ENCODE measurements around the gene CFAP100. TPM values are rescaled to one million over a fixed set of nuclear protein-coding genes. Genes with fewer than 3 reads are reported as not detected.

The CFAP100 gene
- total RNA-seq (2014; rRNA removed; shearing (Covaris generic); ENCODE audit: low replicate concordance) = not detected in 2 replicates

GRCh38 chr3:126394179-126394976, at the start of gene CFAP100:
TSS of gene CFAP100 (plus strand) at chr3:126394909. CDS start at chr3:126396001, 1,092 bp downstream.
- DNase-seq (ENCODE audit: low read depth) = no peak
- in situ Hi-C loops (cut with HindIII; ENCODE audit: low pct_unique_long_range_greater_than_20kb, low sequenced_read_pairs) = no loop called here

GRCh38 chr3:126345231-126345630, 49.5 kb upstream of the CFAP100 start:
- DNase-seq (ENCODE audit: low read depth) = no peak
- in situ Hi-C loops (cut with HindIII; ENCODE audit: low pct_unique_long_range_greater_than_20kb, low sequenced_read_pairs) = no loop called here

- no peak for DNase-seq (ENCODE audit: low read depth)
- in situ Hi-C loops (cut with HindIII; ENCODE audit: low pct_unique_long_range_greater_than_20kb, low sequenced_read_pairs) = no loop called here
Observed at GRCh38 chr3:126345641-126346460, 48.9 kb upstream of the CFAP100 start.

GRCh38 chr3:126346466-126346865, 48.2 kb upstream of the CFAP100 start:
- no peak for DNase-seq (ENCODE audit: low read depth)
- in situ Hi-C loops (cut with HindIII; ENCODE audit: low pct_unique_long_range_greater_than_20kb, low sequenced_read_pairs) = no loop called here

- in situ Hi-C loops (cut with HindIII; ENCODE audit: low pct_unique_long_range_greater_than_20kb, low sequenced_read_pairs) = no loop called here
Observed at GRCh38 chr3:126347543-126348161, 47.1 kb upstream of the CFAP100 start.

GRCh38 chr3:126348308-126348920, 46.3 kb upstream of the CFAP100 start:
- in situ Hi-C loops (cut with HindIII; ENCODE audit: low pct_unique_long_range_greater_than_20kb, low sequenced_read_pairs) = no loop called here
- DNase-seq (ENCODE audit: low read depth) = no peak

More at GRCh38 chr3:126347543-126348161, 47.1 kb upstream of the CFAP100 start:
- no peak for DNase-seq (ENCODE audit: low read depth)

- DNase-seq (ENCODE audit: low read depth) = no peak
- in situ Hi-C loops (cut with HindIII; ENCODE audit: low pct_unique_long_range_greater_than_20kb, low sequenced_read_pairs) = no loop called here
Observed at GRCh38 chr3:126349071-126349470, 45.6 kb upstream of the CFAP100 start.

- in situ Hi-C loops (cut with HindIII; ENCODE audit: low pct_unique_long_range_greater_than_20kb, low sequenced_read_pairs) = no loop called here
Observed at GRCh38 chr3:126349611-126350501, 44.9 kb upstream of the CFAP100 start.

GRCh38 chr3:126350502-126351085, 44.1 kb upstream of the CFAP100 start:
- DNase-seq (ENCODE audit: low read depth) = no peak
- in situ Hi-C loops (cut with HindIII; ENCODE audit: low pct_unique_long_range_greater_than_20kb, low sequenced_read_pairs) = no loop called here

More at GRCh38 chr3:126349611-126350501, 44.9 kb upstream of the CFAP100 start:
- DNase-seq (ENCODE audit: low read depth) = no peak

GRCh38 chr3:126351086-126351770, 43.5 kb upstream of the CFAP100 start:
- in situ Hi-C loops (cut with HindIII; ENCODE audit: low pct_unique_long_range_greater_than_20kb, low sequenced_read_pairs) = no loop called here
- no peak for DNase-seq (ENCODE audit: low read depth)

GRCh38 chr3:126351771-126352475, 42.8 kb upstream of the CFAP100 start:
- in situ Hi-C loops (cut with HindIII; ENCODE audit: low pct_unique_long_range_greater_than_20kb, low sequenced_read_pairs) = no loop called here
- DNase-seq (ENCODE audit: low read depth) = no peak

- DNase-seq (ENCODE audit: low read depth) = no peak
- in situ Hi-C loops (cut with HindIII; ENCODE audit: low pct_unique_long_range_greater_than_20kb, low sequenced_read_pairs) = no loop called here
Observed at GRCh38 chr3:126352476-126353454, 41.9 kb upstream of the CFAP100 start.

- no peak for DNase-seq (ENCODE audit: low read depth)
- in situ Hi-C loops (cut with HindIII; ENCODE audit: low pct_unique_long_range_greater_than_20kb, low sequenced_read_pairs) = no loop called here
Observed at GRCh38 chr3:126353694-126354321, 40.9 kb upstream of the CFAP100 start.

GRCh38 chr3:126354776-126355175, 39.9 kb upstream of the CFAP100 start:
- in situ Hi-C loops (cut with HindIII; ENCODE audit: low pct_unique_long_range_greater_than_20kb, low sequenced_read_pairs) = no loop called here
- DNase-seq (ENCODE audit: low read depth) = no peak

- in situ Hi-C loops (cut with HindIII; ENCODE audit: low pct_unique_long_range_greater_than_20kb, low sequenced_read_pairs) = no loop called here
- DNase-seq (ENCODE audit: low read depth) = no peak
Observed at GRCh38 chr3:126355251-126355650, 39.5 kb upstream of the CFAP100 start.

All from Caki2 (cell line).